ENCODE data around the gene PADI2.
"Not testable (repeated sequence)": the region's sequence is repeated elsewhere in the genome, so short reads cannot be mapped to it uniquely, and the experiment has no call there.

PADI2 gene

DNA sequence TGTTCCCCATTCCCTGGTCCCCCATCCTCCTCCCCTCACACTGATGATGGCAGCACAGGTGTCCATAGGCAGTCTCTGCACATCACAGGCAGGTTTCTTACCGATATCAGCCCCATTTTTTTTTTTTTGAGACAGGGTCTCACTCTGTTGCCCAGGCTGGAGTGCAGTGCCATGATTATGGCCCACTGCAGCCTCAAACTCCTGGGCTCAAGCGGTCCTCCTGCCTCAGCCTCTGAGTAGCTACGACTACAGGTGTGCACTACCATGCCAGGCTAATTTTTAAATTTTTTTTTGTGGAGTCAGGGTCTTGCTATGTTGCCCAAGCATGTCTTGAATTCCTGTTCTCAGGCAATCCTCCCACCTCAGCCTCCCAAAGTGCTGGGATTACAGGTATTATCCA is 36.5 kb downstream of the PADI2 start:
- DNase-seq (ENCODE audit: low read depth in 2 of 2): no peak

DNA sequence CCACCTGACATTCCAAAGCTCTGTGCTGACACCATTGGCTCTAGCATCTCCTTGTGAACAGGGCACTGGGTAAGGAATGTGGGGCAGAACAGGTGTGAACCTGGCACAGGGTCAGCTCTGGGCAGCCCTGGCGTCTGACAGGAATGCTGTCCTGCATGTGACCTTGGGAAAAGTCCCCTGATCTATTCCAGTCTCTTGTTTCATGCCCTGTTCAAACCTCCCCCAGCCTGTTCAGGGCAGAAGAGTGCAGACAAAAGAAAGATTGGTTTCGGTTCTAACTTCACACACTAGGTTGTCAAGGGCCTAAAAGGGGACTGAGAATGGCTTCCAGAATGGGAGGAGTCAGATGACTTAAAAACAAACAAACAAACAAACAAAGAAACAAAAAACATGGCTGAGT is 37.8 kb downstream of the PADI2 start:
- DNase-seq (ENCODE audit: low read depth in 2 of 2): no peak

DNA sequence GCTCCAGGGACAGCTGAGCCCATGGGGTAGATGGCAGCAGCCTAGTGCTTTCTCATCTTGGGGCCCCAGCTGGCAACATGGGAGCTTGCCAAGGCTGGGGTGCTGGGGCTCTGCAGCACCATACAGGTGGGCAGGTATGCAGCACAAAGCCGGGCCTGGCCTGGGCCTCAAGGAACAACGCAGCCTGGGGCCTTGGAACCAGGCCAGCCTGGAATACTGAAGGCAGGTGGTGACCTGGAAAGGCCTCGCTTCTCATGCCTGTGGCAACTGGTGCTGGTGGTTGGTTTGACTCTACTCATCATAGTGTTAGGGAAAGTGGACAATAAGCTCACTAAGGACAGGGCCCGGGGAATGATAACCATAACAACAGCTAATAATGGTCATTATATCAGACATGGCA is 38.4 kb downstream of the PADI2 start:
- no peak for DNase-seq (ENCODE audit: low read depth in 2 of 2)

DNA sequence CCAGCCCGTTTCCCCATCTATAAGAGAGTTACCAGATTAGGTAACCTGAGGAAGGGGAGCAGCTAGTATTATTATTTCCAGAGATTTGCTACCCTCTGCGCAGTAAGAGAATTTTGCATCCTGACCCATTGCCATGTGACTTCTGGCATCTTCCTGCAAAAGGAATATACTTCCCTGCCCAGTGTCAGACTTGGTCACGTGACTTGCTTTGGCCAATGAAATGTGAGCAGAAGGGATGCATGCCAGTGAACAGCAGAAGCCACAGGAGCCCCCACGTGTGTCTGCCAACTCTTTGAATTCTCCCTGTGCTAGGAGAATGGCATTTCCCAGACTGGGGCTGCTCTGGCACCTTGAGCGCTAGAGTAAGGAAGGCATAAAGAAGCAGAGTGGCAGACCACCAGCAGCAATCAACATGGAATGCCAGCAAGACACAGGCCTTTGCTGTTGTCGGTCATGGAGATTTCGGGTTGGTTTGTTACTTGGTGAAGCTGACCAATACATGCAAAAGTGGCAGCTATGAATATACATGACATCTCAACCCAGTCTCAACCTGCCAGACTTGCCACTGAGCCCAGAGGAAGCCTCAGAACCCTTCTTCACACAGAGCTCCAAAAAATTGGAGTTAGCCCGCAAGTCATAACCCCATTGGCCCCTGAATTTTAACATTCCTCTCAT is 39.0 kb downstream of the PADI2 start:
- DNase-seq (ENCODE audit: low read depth in 2 of 2): no peak

DNA sequence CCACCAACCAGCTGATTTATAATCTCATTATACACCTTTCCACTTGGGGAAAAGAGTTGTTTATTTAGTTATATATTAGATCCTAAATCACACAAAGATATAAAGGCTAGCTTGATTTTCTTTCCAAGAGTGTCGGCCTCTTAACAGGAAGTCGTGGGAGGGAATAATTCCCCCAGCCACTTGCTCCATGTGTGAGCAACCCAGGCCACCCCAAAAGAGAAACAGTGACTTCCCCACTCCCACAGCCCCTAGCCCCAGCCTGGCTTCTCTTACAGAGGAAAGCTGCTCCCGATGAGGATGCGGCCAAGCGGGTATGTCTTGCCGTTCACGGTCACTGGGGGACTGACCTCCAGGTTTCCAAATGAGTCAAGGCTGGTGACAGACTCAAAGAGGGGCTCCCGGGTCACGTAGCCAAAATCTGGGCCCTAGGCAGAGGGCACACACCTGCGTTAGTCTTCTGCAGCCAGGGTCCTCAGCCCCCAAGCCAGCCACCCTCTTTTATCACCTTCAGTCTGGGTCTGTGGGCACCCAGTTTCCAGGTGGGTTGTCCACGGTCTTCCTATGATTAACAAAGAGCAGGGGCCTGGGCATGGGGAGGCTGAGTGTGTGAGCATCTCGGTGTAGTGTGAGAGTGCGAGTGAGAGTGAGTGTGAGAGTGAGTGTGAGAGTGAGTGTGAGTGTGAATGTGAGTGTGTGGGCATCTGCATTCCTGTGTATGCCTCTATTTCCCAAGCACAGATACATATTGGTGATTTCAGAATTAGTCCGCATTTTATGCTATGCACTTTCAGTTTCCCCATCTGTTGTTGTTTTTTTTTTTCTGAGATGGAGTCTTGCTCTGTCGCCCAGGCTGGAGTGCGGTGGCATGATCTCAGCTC is 40.0 kb downstream of the PADI2 start:
- no peak for DNase-seq (ENCODE audit: low read depth in 2 of 2)

DNA sequence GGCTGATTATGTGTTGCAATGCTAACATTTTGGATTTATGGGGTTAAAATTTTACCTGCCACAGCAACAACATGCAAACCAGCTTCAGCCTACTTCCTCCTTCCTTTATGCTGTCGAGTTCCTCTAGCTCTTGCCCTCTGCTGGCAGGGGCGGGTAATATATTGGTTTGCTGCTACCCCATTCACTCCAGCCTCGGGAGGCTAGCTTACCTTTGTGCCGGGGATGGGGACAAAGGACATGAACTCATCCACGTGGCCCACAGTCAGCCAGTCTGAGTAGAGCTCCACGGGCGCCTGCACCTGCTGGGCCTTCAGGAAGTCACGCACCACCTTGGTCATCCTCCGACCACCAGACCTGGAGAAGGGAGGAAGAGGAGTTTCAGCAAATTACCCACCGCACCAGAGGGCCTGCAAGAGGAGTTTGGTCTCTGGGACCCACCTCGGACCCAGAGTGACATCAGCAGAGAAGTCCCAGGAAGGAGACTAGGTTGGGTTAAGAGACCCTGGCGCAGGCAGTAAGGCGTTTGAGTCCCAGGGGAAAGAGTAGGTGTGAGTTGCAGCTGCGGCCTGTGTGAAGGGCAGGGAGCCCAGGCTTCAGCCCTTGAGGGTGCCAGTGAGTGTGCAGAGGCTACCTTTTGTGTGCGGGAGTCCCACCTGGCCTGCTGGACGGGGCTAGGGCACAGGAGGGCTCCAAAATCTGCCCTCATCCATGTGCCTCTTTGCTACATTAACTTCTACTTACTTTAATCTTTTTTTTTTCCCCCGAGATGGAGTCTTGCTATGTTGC is 43.6 kb downstream of the PADI2 start:
- no peak for DNase-seq (ENCODE audit: low read depth in 2 of 2)

DNA sequence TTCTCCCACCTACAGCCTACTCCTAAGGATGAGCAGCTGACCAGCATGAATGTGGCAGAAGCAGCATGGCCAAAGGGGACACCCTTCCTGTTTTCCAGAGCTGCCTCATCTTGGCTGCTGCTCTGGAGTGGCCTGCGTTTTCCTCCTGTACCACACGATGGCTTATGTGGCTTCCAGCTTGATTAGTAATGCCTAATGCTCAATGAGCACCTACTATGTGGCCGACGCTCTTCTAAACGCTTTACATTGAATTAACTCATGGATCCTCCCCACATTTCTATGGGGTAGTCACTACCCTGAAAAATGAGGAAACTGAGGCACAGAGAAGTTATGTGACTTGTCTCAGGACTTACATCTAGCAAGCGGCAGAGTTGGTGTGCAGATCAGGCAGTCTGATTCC is 47.5 kb downstream of the PADI2 start:
- DNase-seq (ENCODE audit: low read depth in 2 of 2): no peak

DNA sequence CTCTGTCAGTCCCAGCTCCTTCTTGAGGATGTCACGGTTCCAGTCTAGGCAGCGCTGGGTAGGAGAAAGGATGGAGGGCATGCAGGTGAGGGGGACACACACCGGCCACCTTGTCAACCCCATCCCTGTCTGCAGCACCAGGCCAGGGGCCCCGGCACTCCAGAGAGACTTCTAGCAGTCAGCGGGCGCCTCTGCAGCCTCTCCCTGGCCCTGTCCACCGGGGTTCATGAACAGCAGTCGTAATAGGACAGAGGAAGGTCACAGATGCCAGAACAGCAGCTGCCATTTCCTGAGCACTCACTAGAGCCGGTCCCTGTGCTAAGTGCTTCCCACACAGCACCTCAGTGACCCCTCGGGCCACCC is 49.1 kb downstream of the PADI2 start:
- DNase-seq (ENCODE audit: low read depth in 2 of 2): no peak

DNA sequence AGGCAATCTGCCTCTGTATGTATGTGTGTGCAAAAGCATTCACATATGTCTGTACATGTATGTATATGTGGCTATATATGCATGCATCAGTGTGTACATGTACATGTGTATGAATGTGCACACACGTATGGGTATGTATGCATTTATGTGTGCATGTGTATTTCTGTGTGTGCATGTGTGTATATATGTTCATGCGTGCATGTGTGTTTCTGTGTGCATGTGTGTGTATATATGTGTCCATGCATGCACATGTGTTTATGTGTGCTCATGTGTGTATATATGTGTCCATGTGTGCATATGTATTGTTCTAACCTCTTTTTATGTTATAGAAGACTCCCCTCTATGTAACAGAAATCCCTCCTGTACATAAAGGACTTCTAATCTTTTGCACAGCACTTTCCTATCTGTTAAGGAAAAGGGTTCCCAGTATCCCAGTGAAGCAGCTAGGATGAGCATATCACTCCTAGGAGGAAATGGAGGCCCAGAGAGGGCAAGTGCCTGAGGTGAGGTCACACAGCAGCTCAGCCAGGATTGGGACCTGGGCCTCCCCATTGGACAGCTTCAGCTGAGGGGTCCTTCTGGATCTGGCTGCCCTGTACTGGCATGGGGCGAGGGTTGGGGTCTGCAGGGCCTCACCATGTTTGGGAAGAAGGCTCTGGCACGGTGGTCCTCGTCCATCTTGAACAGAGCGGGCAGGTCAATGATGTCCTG is 49.6 kb downstream of the PADI2 start:
- no peak for DNase-seq (ENCODE audit: low read depth in 2 of 2)

DNA sequence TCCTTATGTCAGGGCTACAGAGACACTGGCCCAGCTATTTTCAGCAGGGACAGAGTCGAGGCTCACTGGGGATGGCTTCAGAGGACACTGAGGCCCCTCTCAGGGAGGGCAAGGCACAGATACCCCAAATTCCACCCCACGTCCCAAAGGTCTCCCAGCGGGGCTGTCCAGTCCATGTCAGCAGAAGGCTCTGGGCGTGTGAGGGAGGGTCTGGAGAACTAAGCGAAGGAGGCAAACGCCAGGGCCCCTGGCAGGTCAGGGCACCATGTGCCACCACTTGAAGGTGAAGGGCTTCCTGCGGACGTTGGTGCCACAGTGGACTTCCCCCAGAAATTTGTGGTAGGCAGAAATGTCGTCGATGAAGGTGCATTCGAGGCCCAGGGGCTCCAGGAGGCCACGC is 50.5 kb downstream of the PADI2 start:
- DNase-seq (ENCODE audit: low read depth in 2 of 2): no peak

DNA sequence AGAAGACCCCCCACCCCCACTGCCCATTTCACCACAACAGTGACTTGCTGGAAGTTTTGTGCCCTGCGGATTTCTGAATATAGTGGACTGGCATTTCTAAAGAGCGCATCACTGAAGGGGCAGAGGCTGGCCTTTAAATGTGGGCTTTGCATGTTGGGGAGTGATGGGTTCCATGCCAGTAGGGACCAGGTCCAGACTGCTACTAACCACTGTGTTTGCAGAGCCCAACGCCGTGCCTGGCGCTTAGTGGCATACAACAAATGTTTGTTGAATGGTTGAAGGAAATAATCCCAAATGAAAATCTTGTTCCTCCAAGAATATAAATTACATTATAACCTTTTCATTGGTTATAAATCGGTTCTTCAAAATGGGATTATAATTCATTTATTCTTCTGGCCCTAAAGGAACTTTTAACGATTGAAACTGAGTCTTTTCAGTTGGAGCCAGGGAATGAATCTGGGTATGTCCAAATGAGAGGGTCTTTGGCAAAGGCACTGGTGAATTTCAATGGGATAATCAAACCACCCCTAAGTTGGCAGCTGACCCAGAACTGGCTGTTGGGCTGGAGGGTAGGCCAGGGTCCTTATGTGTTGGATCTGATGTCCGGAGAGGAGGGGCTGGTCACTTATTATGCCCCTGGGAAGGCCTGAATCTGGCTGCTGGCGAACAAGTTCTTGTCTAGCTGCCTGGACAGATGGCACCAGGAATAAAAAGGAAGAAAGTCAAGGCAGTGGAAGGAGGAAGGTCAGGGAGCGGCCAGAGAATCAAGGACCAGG is 51.6 kb downstream of the PADI2 start:
- no peak for DNase-seq (ENCODE audit: low read depth in 2 of 2)

DNA sequence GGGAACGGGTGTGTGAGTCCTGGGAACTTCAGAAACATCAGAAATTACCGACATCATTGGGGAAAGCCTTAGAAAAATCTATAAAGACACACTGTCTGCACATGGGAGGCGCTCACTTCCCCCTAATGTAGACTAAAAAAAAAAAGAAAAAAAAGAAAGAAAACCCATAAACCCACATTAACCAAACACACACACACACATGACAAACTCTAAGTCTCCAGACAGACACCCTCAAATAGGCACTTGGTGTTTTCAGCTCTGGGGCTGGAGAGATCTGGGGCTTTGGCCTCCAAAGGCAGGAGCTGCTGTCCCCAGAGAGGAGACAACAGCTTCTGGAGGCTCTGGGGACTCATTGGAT is 52.2 kb downstream of the PADI2 start:
- no peak for DNase-seq (ENCODE audit: low read depth in 2 of 2)

DNA sequence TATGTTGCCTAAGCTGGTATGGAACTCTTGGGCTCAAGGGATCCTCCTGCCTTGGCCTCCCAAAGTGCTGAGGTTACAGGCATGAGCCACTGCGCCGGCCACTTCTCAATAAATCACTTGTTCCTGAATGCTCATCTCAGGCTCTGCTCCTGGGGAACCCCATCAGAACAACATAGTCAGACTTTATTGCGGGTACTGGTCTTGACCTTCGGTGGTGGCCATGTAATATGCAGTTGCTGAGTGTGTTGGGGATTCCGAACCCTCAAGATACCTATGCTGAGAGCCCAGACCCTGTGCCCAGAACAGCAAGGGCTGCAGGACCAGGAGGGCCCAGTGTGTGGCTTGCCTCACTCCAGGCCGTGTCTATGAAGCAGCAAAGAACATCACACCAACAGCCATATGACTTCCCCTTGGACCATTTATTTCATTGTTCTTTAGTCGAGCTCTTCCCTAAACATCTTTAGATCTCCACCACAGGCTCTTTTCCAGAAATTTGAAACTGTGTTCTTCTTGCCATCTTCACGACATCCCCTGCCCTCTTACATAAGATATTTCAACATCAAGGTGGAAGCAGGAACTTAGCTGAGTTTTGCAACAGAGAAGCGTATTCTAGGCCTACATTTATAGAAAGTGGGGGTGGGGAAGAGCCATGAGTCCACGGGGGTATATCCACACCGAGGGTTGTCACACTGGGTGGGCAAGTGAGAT is 52.7 kb downstream of the PADI2 start:
- DNase-seq (ENCODE audit: low read depth in 2 of 2): no peak

DNA sequence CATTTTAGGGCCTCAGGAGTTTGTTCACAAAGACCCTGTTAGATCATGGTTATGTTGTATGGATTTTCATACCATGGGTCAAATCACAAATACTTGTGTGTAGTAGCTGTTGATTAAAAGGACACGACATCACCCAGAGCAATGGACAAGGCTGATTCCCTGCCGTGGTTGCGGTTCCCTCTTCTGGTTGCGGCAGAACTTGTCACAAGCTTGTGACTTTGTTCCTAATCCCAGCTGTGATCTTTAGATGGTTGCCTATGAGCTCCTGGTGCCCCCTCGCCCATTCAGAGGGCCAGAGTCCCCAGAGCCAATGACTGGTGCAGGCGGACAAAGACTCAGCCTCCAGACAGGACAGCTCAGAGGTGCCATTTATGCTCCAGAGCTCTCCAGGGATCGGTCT is 53.6 kb downstream of the PADI2 start:
- no peak for DNase-seq (ENCODE audit: low read depth in 2 of 2)

DNA sequence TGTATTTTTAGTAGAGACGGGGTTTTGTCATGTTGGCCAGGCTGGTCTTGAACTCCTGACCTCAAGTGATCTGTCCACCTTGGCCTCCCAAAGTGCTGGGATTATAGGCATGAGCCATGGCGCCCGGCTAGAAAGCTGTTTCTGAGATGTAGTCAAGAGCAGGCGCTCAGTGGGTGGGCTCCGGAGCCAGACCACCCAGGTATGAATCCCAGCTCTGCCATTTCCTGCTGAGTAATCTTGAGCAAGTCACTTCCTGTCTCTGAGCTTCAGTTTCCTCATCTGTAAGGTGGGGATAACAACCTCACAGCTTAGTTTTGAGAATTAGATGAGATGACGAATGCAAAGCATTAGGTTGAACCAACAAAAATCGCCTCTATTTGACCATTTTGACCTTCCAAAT is 56.5 kb downstream of the PADI2 start:
- not testable (repeated sequence) for DNase-seq (ENCODE audit: low read depth in 2 of 2)

DNA sequence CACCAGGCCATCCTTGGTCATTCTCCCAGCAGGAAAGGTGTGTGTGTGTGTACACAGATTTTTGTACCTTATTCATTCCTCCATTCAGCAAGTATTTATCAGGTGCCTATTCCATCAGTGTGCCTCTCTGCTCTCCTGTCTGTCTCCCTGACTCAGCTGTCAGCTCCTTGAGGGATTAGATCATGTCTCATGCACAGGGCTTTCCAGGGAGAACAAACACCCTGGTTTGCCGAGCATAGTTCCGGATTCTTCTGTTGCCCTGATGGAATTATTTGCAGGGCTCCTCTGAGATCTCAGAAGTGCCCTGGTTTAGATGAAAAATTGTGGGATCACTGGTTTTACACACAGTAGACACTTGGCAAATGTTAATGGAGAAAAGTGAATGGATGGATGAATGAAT is 57.4 kb downstream of the PADI2 start:
- DNase-seq (ENCODE audit: low read depth in 2 of 2): no peak

DNA sequence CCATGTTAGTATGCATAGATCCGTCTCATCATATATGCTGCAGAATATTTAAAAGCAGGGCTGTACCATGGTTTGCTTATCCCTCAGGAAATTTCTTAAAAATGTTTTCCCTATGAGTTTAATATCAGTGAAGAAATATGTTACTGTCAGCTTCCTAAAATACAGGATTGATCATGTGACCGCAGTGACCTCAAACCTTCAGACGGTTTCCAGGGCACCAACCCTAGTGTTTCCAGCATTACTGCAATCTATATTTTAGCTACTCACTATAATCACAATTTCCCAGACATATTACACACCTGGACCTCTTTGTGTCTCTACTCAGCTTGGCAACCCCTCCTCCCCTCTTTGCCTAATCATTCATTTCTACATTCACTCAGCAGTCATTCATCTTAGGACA is 57.8 kb downstream of the PADI2 start:
- DNase-seq (ENCODE audit: low read depth in 2 of 2): no peak

DNA sequence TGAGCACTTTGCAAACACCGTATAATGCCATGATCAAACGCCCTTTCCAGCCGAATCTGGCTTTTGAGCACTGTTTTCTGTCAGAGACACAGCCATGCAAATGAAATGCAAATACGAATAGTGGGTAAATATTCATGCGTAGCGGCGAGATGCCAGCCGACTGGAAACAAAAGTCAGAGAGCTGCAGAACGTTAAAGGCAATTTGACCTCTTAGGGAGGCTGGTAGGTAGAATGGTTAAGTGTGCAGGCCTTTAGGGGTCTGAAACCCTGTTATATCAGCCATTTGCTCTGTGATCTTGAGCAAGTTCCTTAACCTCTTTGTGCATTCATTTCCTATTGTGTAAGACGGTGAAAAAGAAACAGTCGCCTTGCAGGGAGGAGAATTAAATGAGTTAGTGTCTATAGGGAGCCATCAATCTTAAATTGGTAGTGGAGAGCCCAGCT is 58.9 kb downstream of the PADI2 start:
- no peak for DNase-seq (ENCODE audit: low read depth in 2 of 2)

DNA sequence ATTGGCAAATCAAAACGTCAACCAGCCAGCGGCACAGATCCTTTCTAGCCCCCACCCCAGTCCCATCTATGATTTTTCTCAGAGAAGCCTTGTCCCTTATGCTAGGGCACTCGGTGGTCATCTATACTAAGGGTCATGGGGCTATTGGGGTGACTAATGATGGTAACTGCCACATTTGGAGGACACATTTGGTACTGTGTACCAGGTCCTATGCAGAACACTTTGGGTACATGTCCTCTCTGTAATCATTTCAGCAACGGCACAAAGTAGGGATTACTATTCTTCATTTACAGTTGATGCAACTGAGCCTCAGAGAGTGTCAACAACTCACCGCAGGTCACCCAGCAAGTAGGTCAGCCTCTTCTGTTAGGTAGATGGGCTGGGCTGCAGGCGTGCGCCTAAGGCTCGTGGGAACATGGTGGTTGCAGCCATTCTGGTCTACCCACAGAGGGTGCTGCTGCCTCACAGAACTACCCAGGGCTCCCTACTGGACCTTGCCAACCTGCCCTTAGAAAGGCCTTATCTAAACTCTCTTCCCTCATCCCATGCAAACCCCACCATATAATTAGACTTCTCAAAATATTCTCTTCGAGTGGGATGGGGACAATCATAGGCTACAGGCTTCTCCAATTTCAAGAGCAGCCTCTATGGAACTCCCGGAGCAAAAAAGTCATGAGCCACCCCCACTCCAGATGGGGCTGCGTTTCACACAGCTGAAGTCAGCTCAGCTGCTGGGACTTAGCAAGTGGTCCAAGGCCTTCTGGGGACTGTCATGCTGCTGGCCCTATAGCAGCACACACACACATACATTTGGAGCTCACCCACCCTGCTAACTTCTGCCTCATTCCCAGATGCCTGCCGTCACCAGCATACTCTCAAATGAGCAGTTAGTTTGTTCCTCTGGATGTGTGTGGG is 59.6 kb downstream of the PADI2 start:
- peak in 1 of 2 donors; percentile 16 for DNase-seq (ENCODE audit: low read depth in 2 of 2)

DNA sequence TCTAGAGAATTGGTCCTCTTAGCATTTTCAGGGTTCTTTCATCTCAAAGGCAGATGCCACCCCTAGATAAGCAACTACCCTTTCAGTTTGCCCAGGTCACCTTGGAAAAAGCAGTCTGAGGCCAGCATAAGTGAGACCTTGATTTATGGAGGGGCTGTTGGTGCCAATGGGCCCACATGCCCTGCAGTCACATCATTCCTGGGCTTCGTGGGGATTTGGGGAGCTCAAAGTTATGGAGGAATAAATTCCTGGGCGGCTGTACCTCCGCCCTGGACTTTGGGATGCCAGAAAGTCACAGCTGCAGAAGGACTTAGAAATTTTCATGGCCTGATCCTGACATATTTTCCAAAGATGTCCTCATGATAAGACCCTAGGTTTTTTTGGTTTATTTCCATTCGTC is 62.7 kb downstream of the PADI2 start:
- no peak for DNase-seq (ENCODE audit: low read depth in 2 of 2)

Data from stimulated activated CD8-positive, alpha-beta memory T cell treated with anti-CD3 and anti-CD28 coated beads, Interleukin-15, amount 100 ng/mL, for 48 hours (primary cell).